Lower lobe of right lung (tissue), 2 donors: ENCODE results near the gene C1orf50. TPM values are rescaled to one million over a fixed set of nuclear protein-coding genes. Genes with fewer than 3 reads are reported as not detected.
"Not testable (repeated sequence)": the region's sequence is repeated elsewhere in the genome, so short reads cannot be mapped to it uniquely, and the experiment has no call there.

Source experiments
- ATAC-seq, 2 donors: fragments of 200-7000 bp; cut with Tn5 transposase; one replicate each; pipeline ENCODE4 v1.9.1; 2020 to 2022; ENCODE audit warnings: mild to moderate bottlenecking in 2 of 2, moderate library complexity in 2 of 2
- DNase-seq: peaks from one replicate; pipeline ENCODE4 v3.0.0-alpha.2; 2020
- H3K27ac ChIP-seq: fragments of 200-600 bp; one replicate; pipeline ENCODE4 v1.8.0; 2022
- H3K27me3 ChIP-seq: fragments of 200-600 bp; one replicate; pipeline ENCODE4 v1.8.0; 2022; ENCODE audit warnings: low read depth
- H3K36me3 ChIP-seq: fragments of 200-600 bp; one replicate; pipeline ENCODE4 v1.8.0; 2022; ENCODE audit warnings: mild to moderate bottlenecking
- H3K4me1 ChIP-seq: fragments of 200-600 bp; one replicate; pipeline ENCODE4 v1.8.0; 2022
- H3K4me3 ChIP-seq: fragments of 200-600 bp; one replicate; pipeline ENCODE4 v1.8.0; 2022; ENCODE audit warnings: mild to moderate bottlenecking
- H3K9me3 ChIP-seq: fragments of 200-600 bp; one replicate; pipeline ENCODE4 v1.8.0; 2022
- intact Hi-C: fragments of 100-400 bp; cut with DNase I; formaldehyde crosslinking; loops from one replicate; pipeline ENCODE4 v1.11.0; 2022
- long read RNA-seq: library from polyadenylated mRNA; unstranded; transcript quantifications from one replicate; pipeline ENCODE4 v2.0.0, GENCODE V29; 2021
- total RNA-seq: library from RNA; stranded (reverse); fragmentation: NEBNext Ultra II Directional; extraction: Animal tissue kit (Norgen Biotek cat#: 25700); gene quantifications from one replicate; pipeline ENCODE4 v1.2.1, GENCODE V29; 2021
- TF ChIP-seq, protein P1 (sequence below): fragments of 200-600 bp; IDR thresholded peaks from one replicate; pipeline ENCODE4 v1.8.0; 2022; ENCODE audit warnings: antibody characterized with exemption, mild to moderate bottlenecking
- donor health status: DM: no; HTN: yes; CAD: no; lungs with severe emphysema.

The C1orf50 gene
- total RNA-seq, result 5.6 TPM
- long read RNA-seq, full-length matches to known transcripts, result 7 of 13 reads
- long read RNA-seq, partial matches to known transcripts, result 1 of 13 reads
- long read RNA-seq, other reads (novel, unspliced or antisense), result 5 of 13 reads

DNA sequence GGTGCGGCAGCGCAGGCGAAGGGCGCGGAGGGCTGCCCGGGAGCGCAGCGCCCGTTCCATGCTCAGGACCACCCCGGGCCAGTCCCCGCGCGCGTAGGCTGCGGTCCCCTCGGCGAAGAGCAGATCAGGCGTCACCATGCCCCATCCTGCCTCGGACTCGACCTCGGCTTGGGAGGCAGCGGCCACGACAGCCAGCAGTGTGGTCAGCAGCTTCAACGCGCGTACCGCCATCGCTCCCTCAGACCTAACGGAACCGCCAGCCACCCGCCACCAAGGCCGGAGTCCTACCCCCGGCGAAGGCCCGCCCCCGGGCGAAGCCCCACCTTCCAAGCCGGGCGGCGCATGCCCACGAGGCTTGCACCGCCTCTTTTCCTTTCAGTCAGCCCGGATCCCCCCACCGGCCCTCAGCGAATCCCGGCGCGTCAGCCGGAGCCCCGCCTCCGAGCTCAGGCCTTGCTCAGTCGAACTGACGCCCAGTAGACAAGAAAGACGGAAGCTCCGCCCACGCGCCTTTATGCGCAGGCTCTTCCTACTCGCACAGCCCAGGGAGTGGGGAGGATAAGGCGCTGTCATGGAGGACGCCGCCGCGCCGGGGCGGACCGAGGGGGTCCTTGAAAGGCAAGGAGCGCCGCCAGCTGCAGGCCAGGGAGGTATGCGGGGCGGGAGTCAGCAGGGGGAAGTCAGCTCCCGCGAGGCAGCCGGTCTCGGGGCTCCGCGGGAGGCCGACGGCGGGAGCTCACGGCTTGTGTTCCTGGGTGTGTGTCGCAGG lies at the start of gene C1orf50, which contains the start of gene P3H1:
TSS of gene C1orf50 (plus strand) at position 509 of the 769 bp plus-strand sequence. CDS start at position 572, 63 bp downstream.
TSS of gene P3H1 (minus strand) at position 288 of the 769 bp plus-strand sequence. CDS start at position 231, 57 bp downstream.
- peak within 1 kb of the TSS; percentile 98 for H3K4me3 ChIP-seq
- intact Hi-C loops, result no loop called here
- H3K4me1 ChIP-seq, result peaks cover 36% of the 10 kb centered on the region
- H3K27me3 ChIP-seq, result no peaks in the 10 kb centered on the region
- no peaks in the 10 kb centered on the region for H3K9me3 ChIP-seq
- DNase-seq (peak; percentile 100), ATAC-seq (peak; percentile 97 to 99)
- peaks cover 6% of the 10 kb centered on the region for H3K36me3 ChIP-seq
- TF ChIP-seq, protein P1, sequence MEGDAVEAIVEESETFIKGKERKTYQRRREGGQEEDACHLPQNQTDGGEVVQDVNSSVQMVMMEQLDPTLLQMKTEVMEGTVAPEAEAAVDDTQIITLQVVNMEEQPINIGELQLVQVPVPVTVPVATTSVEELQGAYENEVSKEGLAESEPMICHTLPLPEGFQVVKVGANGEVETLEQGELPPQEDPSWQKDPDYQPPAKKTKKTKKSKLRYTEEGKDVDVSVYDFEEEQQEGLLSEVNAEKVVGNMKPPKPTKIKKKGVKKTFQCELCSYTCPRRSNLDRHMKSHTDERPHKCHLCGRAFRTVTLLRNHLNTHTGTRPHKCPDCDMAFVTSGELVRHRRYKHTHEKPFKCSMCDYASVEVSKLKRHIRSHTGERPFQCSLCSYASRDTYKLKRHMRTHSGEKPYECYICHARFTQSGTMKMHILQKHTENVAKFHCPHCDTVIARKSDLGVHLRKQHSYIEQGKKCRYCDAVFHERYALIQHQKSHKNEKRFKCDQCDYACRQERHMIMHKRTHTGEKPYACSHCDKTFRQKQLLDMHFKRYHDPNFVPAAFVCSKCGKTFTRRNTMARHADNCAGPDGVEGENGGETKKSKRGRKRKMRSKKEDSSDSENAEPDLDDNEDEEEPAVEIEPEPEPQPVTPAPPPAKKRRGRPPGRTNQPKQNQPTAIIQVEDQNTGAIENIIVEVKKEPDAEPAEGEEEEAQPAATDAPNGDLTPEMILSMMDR, result peak; percentile 7
- peak within 1 kb of the TSS; percentile 94 for H3K27ac ChIP-seq

- DNase-seq, result no peak
- no peak overlapping the region for H3K27ac ChIP-seq
- TF ChIP-seq, protein P1, result no peak
- no peaks in the 10 kb centered on the region for H3K36me3 ChIP-seq
- no peaks in the 10 kb centered on the region for H3K4me1 ChIP-seq
- H3K9me3 ChIP-seq, result no peaks in the 10 kb centered on the region
- no peak for ATAC-seq
- H3K4me3 ChIP-seq, result no peak overlapping the region
- no peaks in the 10 kb centered on the region for H3K27me3 ChIP-seq
- intact Hi-C loops, result no loop called here
Observed at GRCh38 chr1:42720868-42721267, 46.2 kb upstream of the C1orf50 start.

DNA sequence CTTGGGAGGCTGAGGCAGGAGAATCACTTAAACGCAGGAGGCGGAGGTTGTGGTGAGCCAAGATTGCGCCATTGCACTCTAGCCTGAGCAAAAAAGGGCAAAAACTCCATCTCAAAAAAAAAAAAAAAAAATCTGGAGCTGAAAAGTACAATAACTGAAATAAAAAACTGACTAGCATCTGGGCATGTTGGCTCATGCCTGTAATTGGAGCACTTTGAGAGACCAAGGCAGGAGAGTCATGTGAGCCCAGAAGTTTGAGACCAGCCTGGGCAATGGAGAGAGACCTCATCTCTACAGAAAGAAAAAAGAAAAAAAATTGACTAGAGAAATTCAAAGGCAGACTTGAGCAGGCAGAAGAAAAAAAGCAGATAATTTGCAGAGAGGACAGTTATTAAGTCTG lies 45.1 kb upstream of the C1orf50 start:
- no peak overlapping the region for H3K27ac ChIP-seq
- ATAC-seq (no peak), DNase-seq (no peak)
- no peak overlapping the region for H3K4me3 ChIP-seq
- no peaks in the 10 kb centered on the region for H3K9me3 ChIP-seq
- no peaks in the 10 kb centered on the region for H3K36me3 ChIP-seq
- TF ChIP-seq, protein P1, result no peak
- no peaks in the 10 kb centered on the region for H3K4me1 ChIP-seq
- intact Hi-C loops, result no loop called here
- no peaks in the 10 kb centered on the region for H3K27me3 ChIP-seq

GRCh38 chr1:42722403-42722802 lies 44.6 kb upstream of the C1orf50 start:
- H3K4me3 ChIP-seq, H3K27me3 ChIP-seq, H3K4me1 ChIP-seq, DNase-seq, H3K27ac ChIP-seq, intact Hi-C loops, H3K36me3 ChIP-seq, ATAC-seq, H3K9me3 ChIP-seq: not testable (repeated sequence)

DNA sequence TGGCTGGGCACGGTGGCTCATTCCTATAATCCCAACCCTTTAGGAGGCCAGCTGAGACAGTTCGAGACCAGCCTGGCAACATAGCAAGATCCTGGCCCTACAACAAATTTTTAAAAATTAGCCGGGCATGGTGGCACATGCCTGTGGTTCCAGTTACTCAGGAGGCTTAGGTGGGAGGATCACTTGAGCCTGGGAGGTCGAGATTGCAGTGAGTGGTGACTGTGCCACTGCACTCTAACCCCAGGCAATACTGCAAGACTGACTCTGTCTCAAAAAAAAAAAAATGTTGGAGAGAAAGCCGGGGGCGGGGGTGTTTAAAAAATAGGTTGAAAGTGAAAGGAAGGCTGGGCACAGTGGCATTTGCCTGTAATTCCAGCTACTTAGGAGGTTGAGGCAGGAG lies 43.5 kb upstream of the C1orf50 start:
- ATAC-seq (no peak), DNase-seq (no peak)
- no peaks in the 10 kb centered on the region for H3K9me3 ChIP-seq
- no peaks in the 10 kb centered on the region for H3K4me1 ChIP-seq
- no peak overlapping the region for H3K27ac ChIP-seq
- TF ChIP-seq, protein P1, result no peak
- intact Hi-C loops, result no loop called here
- no peaks in the 10 kb centered on the region for H3K36me3 ChIP-seq
- no peak overlapping the region for H3K4me3 ChIP-seq
- H3K27me3 ChIP-seq, result no peaks in the 10 kb centered on the region

- DNase-seq, ATAC-seq, H3K4me1 ChIP-seq, H3K36me3 ChIP-seq, H3K9me3 ChIP-seq, H3K4me3 ChIP-seq, H3K27ac ChIP-seq, intact Hi-C loops, H3K27me3 ChIP-seq: not testable (repeated sequence)
Observed at GRCh38 chr1:42725820-42726219, 41.2 kb upstream of the C1orf50 start.
